Neural cell (in vitro differentiated cells): ENCODE measurements around the gene ERC2. TPM values are rescaled to one million over a fixed set of nuclear protein-coding genes. Genes with fewer than 3 reads are reported as not detected.

ENCODE experiments used
- H2AFZ ChIP-seq: fragments of 200-600, 300-800 bp; sonication (generic), shearing (Covaris generic); 2 replicates; pipeline ENCODE4 v1.6.0; 2014; ENCODE audit warnings: low read depth, mild to moderate bottlenecking, antibody characterized with exemption, low read length, moderate library complexity
- H3F3A ChIP-seq: fragments of 200-600 bp; shearing (Covaris generic); 2 replicates; pipeline ENCODE4 v1.6.1; 2016; ENCODE audit warnings: mild to moderate bottlenecking, moderate library complexity, mixed read lengths, antibody characterized with exemption, low read length; ENCODE audit not compliant: insufficient read depth, poor library complexity, severe bottlenecking
- H3K27ac ChIP-seq: fragments of 200-600, 300-800 bp; sonication (generic), shearing (Covaris generic); 2 replicates; pipeline ENCODE4 v1.5.1; 2014; ENCODE audit warnings: mild to moderate bottlenecking, low read length, moderate library complexity
- H3K27me3 ChIP-seq: fragments of 300-800, 200-600 bp; sonication (generic), shearing (Covaris generic); 2 replicates; pipeline ENCODE4 v1.6.0; 2014; ENCODE audit warnings: mild to moderate bottlenecking, low read depth, low read length, moderate library complexity; ENCODE audit not compliant: insufficient read depth
- H3K36me3 ChIP-seq: fragments of 300-800, 200-600 bp; sonication (generic), shearing (Covaris generic); 2 replicates; pipeline ENCODE4 v1.5.1; 2014; ENCODE audit warnings: mild to moderate bottlenecking, antibody characterized with exemption, low read length, moderate library complexity; ENCODE audit not compliant: insufficient read depth
- H3K4me2 ChIP-seq: fragments of 300-800, 200-600 bp; sonication (generic), shearing (Covaris generic); 2 replicates; pipeline ENCODE4 v1.6.0; 2014; ENCODE audit warnings: mild to moderate bottlenecking, low read length
- H3K4me3 ChIP-seq: fragments of 300-800, 200-600 bp; sonication (generic), shearing (Covaris generic); 2 replicates; pipeline ENCODE4 v1.5.1; 2014; ENCODE audit warnings: mild to moderate bottlenecking, low read length, moderate library complexity
- H3K79me2 ChIP-seq: fragments of 200-600 bp; shearing (Covaris generic); replicated peaks from 2 replicates; pipeline ENCODE4 v1.6.0; 2014; ENCODE audit warnings: mild to moderate bottlenecking, low read length, moderate library complexity; ENCODE audit not compliant: insufficient read depth
- H3K9ac ChIP-seq: fragments of 300-800, 200-600 bp; sonication (generic), shearing (Covaris generic); 2 replicates; pipeline ENCODE4 v1.6.1; 2016; ENCODE audit warnings: mild to moderate bottlenecking, low read length, mixed read lengths
- H3K9me2 ChIP-seq: fragments of 200-600 bp; shearing (Covaris generic); 2 replicates; pipeline ENCODE4 v1.6.1; 2016; ENCODE audit warnings: mild to moderate bottlenecking, low read length, mixed read lengths; ENCODE audit not compliant: insufficient read depth
- H3K9me3 ChIP-seq: fragments of 200-600, 300-800 bp; sonication (generic), shearing (Covaris generic); 2 replicates; pipeline ENCODE4 v1.6.1; 2016; ENCODE audit warnings: mild to moderate bottlenecking, mixed run types, low read length, moderate library complexity, mixed read lengths
- H4K20me1 ChIP-seq: fragments of 200-600 bp; shearing (Covaris generic); 2 replicates; pipeline ENCODE4 v1.6.1; 2016; ENCODE audit warnings: mild to moderate bottlenecking, mixed run types; ENCODE audit not compliant: insufficient read depth
- EP300 ChIP-seq: fragments of 450-650 bp; conservative IDR thresholded peaks from 2 replicates; pipeline ENCODE4 v1.6.1; 2014; ENCODE audit warnings: antibody characterized with exemption, mild to moderate bottlenecking, moderate library complexity; ENCODE audit not compliant: poor library complexity, severe bottlenecking
- EZH2 ChIP-seq: fragments of 200-600, 300-800 bp; shearing (Covaris generic), sonication (generic); IDR thresholded peaks from 2 replicates; pipeline ENCODE4 v1.6.1; 2014; ENCODE audit warnings: antibody characterized with exemption, low read length, borderline replicate concordance, mild to moderate bottlenecking; ENCODE audit not compliant: insufficient read depth, poor library complexity, severe bottlenecking
- MXI1 ChIP-seq: fragments of 450-650 bp; conservative IDR thresholded peaks from 2 replicates; pipeline ENCODE4 v1.6.1; 2014; ENCODE audit warnings: antibody characterized with exemption, mild to moderate bottlenecking; ENCODE audit not compliant: poor library complexity, severe bottlenecking
- POLR2AphosphoS5 ChIP-seq: IDR thresholded peaks from 2 replicates; pipeline ENCODE4 v1.6.1; 2012
- RAD21 ChIP-seq: fragments of 450-650 bp; conservative IDR thresholded peaks from 2 replicates; pipeline ENCODE4 v1.6.1; 2014; ENCODE audit warnings: antibody characterized with exemption, mild to moderate bottlenecking, moderate library complexity
- SMC3 ChIP-seq: fragments of 450-650 bp; conservative IDR thresholded peaks from 2 replicates; pipeline ENCODE4 v1.6.1; 2014; ENCODE audit warnings: antibody characterized with exemption, mild to moderate bottlenecking, moderate library complexity; ENCODE audit not compliant: poor library complexity
- TAF1 ChIP-seq: IDR thresholded peaks from 2 replicates; pipeline ENCODE4 v1.6.1; 2012; ENCODE audit warnings: low read depth
- polyA plus RNA-seq: library from polyadenylated mRNA; depleted of rRNA; stranded (reverse); fragments of >200 nt; gene quantifications from 2 replicates; pipeline ENCODE4 v1.2.3, GENCODE V29; 2014
- TF ChIP-seq, protein P1 (sequence below): fragments of 450-650 bp; IDR thresholded peaks from 2 replicates; pipeline ENCODE4 v1.5.1; 2014; ENCODE audit warnings: antibody characterized with exemption, mild to moderate bottlenecking, moderate library complexity; ENCODE audit not compliant: poor library complexity, severe bottlenecking
- TF ChIP-seq, protein P2 (sequence below): IDR thresholded peaks from 2 replicates; pipeline ENCODE4 v1.6.1; 2012; ENCODE audit warnings: borderline replicate concordance

ERC2 gene
- polyA plus RNA-seq, 1 donor from 2014 or later, result 60.4 TPM

GRCh38 chr3:56219894-56220805 lies 248.1 kb downstream of the ERC2 start:
- H3F3A ChIP-seq, result no peaks in the 10 kb centered on the region
- H2AFZ ChIP-seq, result no peak overlapping the region
- no peak overlapping the region for H3K27ac ChIP-seq
- H3K4me3 ChIP-seq, result no peak overlapping the region
- H3K9ac ChIP-seq, result no peak overlapping the region
- TF ChIP-seq MXI1 (no peak), POLR2AphosphoS5 (no peak), SMC3 (no peak), RAD21 (no peak), EZH2 (no peak)
- TF ChIP-seq, protein P1, sequence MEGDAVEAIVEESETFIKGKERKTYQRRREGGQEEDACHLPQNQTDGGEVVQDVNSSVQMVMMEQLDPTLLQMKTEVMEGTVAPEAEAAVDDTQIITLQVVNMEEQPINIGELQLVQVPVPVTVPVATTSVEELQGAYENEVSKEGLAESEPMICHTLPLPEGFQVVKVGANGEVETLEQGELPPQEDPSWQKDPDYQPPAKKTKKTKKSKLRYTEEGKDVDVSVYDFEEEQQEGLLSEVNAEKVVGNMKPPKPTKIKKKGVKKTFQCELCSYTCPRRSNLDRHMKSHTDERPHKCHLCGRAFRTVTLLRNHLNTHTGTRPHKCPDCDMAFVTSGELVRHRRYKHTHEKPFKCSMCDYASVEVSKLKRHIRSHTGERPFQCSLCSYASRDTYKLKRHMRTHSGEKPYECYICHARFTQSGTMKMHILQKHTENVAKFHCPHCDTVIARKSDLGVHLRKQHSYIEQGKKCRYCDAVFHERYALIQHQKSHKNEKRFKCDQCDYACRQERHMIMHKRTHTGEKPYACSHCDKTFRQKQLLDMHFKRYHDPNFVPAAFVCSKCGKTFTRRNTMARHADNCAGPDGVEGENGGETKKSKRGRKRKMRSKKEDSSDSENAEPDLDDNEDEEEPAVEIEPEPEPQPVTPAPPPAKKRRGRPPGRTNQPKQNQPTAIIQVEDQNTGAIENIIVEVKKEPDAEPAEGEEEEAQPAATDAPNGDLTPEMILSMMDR, result no peak
- TF ChIP-seq, protein P2, sequence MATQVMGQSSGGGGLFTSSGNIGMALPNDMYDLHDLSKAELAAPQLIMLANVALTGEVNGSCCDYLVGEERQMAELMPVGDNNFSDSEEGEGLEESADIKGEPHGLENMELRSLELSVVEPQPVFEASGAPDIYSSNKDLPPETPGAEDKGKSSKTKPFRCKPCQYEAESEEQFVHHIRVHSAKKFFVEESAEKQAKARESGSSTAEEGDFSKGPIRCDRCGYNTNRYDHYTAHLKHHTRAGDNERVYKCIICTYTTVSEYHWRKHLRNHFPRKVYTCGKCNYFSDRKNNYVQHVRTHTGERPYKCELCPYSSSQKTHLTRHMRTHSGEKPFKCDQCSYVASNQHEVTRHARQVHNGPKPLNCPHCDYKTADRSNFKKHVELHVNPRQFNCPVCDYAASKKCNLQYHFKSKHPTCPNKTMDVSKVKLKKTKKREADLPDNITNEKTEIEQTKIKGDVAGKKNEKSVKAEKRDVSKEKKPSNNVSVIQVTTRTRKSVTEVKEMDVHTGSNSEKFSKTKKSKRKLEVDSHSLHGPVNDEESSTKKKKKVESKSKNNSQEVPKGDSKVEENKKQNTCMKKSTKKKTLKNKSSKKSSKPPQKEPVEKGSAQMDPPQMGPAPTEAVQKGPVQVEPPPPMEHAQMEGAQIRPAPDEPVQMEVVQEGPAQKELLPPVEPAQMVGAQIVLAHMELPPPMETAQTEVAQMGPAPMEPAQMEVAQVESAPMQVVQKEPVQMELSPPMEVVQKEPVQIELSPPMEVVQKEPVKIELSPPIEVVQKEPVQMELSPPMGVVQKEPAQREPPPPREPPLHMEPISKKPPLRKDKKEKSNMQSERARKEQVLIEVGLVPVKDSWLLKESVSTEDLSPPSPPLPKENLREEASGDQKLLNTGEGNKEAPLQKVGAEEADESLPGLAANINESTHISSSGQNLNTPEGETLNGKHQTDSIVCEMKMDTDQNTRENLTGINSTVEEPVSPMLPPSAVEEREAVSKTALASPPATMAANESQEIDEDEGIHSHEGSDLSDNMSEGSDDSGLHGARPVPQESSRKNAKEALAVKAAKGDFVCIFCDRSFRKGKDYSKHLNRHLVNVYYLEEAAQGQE, result no peak
- no peaks in the 10 kb centered on the region for H3K9me3 ChIP-seq
- no peaks in the 10 kb centered on the region for H4K20me1 ChIP-seq
- no peak overlapping the region for H3K4me2 ChIP-seq
- no peaks in the 10 kb centered on the region for H3K27me3 ChIP-seq
- no peaks in the 10 kb centered on the region for H3K79me2 ChIP-seq
- no peaks in the 10 kb centered on the region for H3K36me3 ChIP-seq
- no peaks in the 10 kb centered on the region for H3K9me2 ChIP-seq

DNA sequence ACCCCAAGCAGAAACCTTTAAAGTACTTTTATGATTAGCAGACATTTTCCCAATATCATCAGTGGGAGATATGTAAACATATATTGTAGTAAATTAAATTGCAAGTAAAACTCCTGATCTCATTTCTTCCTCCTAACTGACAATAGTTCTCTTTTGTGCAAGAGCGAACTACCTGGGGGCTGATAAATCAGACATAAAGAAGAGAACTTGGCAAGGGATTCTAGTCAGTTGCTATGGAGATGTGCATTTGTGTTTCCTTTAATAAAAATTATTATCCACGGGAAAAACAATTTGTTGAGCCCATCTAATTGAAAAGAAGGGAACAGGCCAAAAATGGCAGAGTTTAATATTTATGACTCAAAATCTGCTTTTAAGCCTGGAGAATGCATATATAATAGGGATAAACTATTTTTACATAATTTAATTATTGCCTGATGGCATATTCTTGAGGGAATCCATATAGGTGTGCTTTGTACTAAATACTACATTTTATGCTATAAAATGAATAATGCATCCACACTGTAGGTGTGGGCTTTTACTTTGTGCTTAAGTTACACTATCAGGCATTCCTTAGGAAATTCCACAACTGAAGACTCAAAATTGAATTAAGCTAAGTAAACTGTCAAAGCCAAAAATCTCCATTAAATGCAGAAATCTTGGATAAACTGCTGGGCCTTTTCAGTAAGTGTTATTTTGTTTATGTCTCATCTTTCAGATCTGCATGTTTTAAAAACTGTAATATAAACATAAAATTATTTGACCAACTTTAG lies 258.1 kb downstream of the ERC2 start:
- H3K9ac ChIP-seq, result no peak overlapping the region
- no peaks in the 10 kb centered on the region for H3K79me2 ChIP-seq
- no peaks in the 10 kb centered on the region for H4K20me1 ChIP-seq
- H3K4me2 ChIP-seq, result no peak overlapping the region
- H3K36me3 ChIP-seq, result no peaks in the 10 kb centered on the region
- TF ChIP-seq TAF1, result no peak
- no peak for TF ChIP-seq POLR2AphosphoS5
- TF ChIP-seq EZH2, result no peak
- TF ChIP-seq, protein P1, result no peak
- TF ChIP-seq EP300, result no peak
- TF ChIP-seq, protein P2, result no peak
- no peak for TF ChIP-seq MXI1
- TF ChIP-seq SMC3, result no peak
- no peak for TF ChIP-seq RAD21
- no peak overlapping the region for H2AFZ ChIP-seq
- H3K9me2 ChIP-seq, result no peaks in the 10 kb centered on the region
- H3K4me3 ChIP-seq, result no peak overlapping the region
- no peak overlapping the region for H3K27ac ChIP-seq
- H3K9me3 ChIP-seq, result no peaks in the 10 kb centered on the region
- H3K27me3 ChIP-seq, result no peaks in the 10 kb centered on the region
- H3F3A ChIP-seq, result no peaks in the 10 kb centered on the region
